Breast epithelium (tissue), 4 donors: ENCODE measurements around the gene SLC36A1. TPM values are rescaled to one million over a fixed set of nuclear protein-coding genes. Genes with fewer than 3 reads are reported as not detected.

Source experiments
- DNase-seq, 2 donors: peaks; one replicate each; pipeline ENCODE4 v3.0.0-alpha.2; 2019; ENCODE audit warnings: low spot score in 2 of 2
- H3K27ac ChIP-seq, 2 donors: fragments of 200-600 bp; sonication (generic) in 1 of 2; one replicate each; pipeline ENCODE4 v1.5.1; 2016 to 2019; ENCODE audit warnings: mild to moderate bottlenecking in 1 of 2
- H3K27me3 ChIP-seq, 2 donors: fragments of 200-600 bp; sonication (generic) in 1 of 2; one replicate each; pipeline versions ENCODE4 v1.5.1 to v1.6.0; 2017 to 2019; ENCODE audit warnings: control low read depth in 1 of 2, mild to moderate bottlenecking in 1 of 2
- H3K36me3 ChIP-seq: fragments of 200-600 bp; one replicate; pipeline ENCODE4 v1.5.1; 2019
- H3K4me1 ChIP-seq, 2 donors: fragments of 200-600 bp; sonication (generic); one replicate each; pipeline ENCODE4 v1.5.1; 2016 to 2019; ENCODE audit warnings: control low read depth in 1 of 2
- H3K4me3 ChIP-seq, 3 donors: fragments of 200-600 bp; sonication (generic); 1 replicate in 2 of 3; 2 replicates in 1 of 3; pipeline ENCODE4 v1.5.1; 2016 to 2019; ENCODE audit warnings: mild to moderate bottlenecking in 3 of 3, moderate library complexity in 2 of 3
- H3K9me3 ChIP-seq, 2 donors: fragments of 200-600 bp; sonication (generic) in 1 of 2; one replicate each; pipeline ENCODE4 v1.5.1; 2016 to 2019; ENCODE audit warnings: control low read depth in 1 of 2
- POLR2A ChIP-seq: fragments of 450-650 bp; IDR thresholded peaks from one replicate; pipeline ENCODE4 v1.6.1; 2016; ENCODE audit warnings: antibody characterized with exemption, mild to moderate bottlenecking, moderate library complexity
- POLR2AphosphoS5 ChIP-seq, 3 donors: sonication (generic); formaldehyde crosslinking; IDR thresholded peaks; one replicate each; pipeline ENCODE4 v1.6.1; 2017; ENCODE audit warnings: antibody characterized with exemption in 3 of 3
- intact Hi-C: fragments of 100-400 bp; cut with DNase I; formaldehyde crosslinking; loops from one replicate; pipeline ENCODE4 v1.15.1; 2023; ENCODE audit warnings: low total_unique reads
- total RNA-seq, 3 donors: library from RNA; depleted of rRNA; stranded (reverse); fragments of >200 nt; gene quantifications; one replicate each; pipeline ENCODE4 v1.1.0, GENCODE V29; 2016
- TF ChIP-seq, protein P1 (sequence below), 3 donors: fragments of 450-650 bp; IDR thresholded peaks; one replicate each; pipeline ENCODE4 v1.5.1; 2016 to 2017; ENCODE audit warnings: antibody characterized with exemption in 3 of 3, mild to moderate bottlenecking in 3 of 3, moderate library complexity in 3 of 3

SLC36A1 gene
- total RNA-seq, 3 donors from 2014 or later, result 10.8 to 14.1 (median 11.4) TPM

DNA sequence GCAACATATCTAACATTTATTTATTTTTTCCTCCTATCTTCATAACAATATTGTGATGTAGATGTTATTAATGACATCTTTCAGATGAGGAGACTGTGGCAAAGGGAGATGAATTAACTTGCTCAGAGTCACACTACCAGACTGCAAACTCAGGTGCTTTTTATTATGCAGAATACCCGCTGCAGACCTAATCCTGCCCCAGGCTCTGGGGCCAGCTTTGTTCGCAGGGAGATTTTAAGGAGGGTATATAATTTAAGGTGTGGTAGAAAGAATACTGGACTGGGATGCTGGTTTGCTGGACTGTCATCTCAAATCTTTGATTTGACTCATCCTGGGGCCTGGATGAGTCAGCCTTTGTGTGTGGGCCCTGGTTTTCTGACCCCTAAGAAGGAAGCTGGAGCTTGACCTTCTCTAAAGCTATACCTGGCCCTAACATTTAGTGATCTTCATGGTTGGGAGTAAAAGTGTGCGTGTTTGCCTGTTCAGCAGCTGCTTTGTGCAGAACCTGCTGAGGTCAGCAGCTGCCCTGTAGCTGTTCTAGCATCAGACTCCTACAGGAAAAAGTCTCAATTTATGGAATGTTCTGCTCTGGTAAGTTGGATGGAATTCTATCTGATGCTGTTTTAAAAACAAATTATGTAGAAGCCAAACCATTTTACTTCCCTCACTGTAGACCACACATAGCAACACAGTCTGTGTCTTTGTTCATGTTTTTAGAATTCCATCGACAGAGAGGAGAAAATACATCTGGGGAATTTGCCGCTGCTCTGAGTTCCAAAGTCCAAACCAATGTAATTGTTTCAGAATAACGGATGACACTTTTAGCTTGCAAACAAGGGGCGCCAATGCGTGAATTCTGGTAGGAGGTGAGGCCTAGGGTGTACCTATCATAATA, 4.5 kb downstream of the SLC36A1 start:
- Histone ChIP-seq H3K27ac (no peak overlapping the region), H3K9me3 (no peaks in the 10 kb centered on the region), H3K4me1 (no peaks in the 10 kb centered on the region), H3K27me3 (no peaks in the 10 kb centered on the region), H3K4me3 (no peak overlapping the region), H3K36me3 (no peaks in the 10 kb centered on the region)
- no peak for DNase-seq
- intact Hi-C loops, result no loop called here
- TF ChIP-seq POLR2AphosphoS5 (IDR thresholded peaks at IDR 0.05) (no peak), POLR2A (no peak)
- TF ChIP-seq, protein P1, sequence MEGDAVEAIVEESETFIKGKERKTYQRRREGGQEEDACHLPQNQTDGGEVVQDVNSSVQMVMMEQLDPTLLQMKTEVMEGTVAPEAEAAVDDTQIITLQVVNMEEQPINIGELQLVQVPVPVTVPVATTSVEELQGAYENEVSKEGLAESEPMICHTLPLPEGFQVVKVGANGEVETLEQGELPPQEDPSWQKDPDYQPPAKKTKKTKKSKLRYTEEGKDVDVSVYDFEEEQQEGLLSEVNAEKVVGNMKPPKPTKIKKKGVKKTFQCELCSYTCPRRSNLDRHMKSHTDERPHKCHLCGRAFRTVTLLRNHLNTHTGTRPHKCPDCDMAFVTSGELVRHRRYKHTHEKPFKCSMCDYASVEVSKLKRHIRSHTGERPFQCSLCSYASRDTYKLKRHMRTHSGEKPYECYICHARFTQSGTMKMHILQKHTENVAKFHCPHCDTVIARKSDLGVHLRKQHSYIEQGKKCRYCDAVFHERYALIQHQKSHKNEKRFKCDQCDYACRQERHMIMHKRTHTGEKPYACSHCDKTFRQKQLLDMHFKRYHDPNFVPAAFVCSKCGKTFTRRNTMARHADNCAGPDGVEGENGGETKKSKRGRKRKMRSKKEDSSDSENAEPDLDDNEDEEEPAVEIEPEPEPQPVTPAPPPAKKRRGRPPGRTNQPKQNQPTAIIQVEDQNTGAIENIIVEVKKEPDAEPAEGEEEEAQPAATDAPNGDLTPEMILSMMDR (IDR thresholded peaks at IDR 0.05), result no peak

DNA sequence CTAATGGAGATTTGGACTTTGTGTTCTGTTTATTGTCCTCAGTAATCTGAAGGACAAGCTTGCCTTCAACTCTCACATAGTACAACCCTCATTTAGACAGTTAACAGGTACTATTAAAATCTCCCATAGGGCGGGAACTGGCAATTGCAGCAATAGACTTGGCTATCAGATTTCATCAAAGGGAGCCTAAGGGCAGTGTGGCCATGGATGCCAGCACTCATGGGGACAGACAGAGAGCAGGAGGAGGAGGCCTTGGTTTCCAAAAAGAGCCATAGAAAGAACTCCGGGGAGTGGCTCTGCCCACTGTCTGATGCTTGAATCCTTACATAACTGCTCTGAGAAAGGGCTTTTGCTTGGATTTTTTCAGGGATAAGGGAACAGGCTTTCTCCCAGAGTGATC, 6.8 kb downstream of the SLC36A1 start:
- H3K9me3 ChIP-seq, result no peaks in the 10 kb centered on the region
- H3K4me1 ChIP-seq, result no peaks in the 10 kb centered on the region
- no peak overlapping the region for H3K4me3 ChIP-seq
- no peaks in the 10 kb centered on the region for H3K36me3 ChIP-seq
- H3K27ac ChIP-seq, result no peak overlapping the region
- intact Hi-C loops, result no loop called here
- no peak for DNase-seq
- TF ChIP-seq POLR2A (no peak), POLR2AphosphoS5 (IDR thresholded peaks at IDR 0.05) (no peak)
- TF ChIP-seq, protein P1 (IDR thresholded peaks at IDR 0.05), result no peak
- H3K27me3 ChIP-seq, result no peaks in the 10 kb centered on the region

DNA sequence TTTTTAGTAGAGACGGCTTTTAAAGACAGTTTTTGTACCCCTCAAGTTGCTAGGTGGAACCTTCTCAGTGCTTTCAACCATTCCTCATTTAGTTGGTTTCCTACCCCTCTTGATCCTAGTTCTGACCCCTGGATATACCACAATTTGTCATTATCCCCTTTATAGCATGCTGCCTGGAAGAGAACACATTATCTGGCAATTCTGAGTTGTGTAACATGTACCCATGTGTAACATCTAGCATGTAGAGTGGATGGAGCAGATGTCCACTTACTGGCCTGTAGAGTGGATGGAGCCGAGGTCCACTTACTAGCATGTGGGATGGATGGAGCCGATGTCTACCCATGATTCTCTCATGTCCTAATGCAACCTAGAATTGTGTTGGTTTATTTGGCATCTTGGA, 7.5 kb downstream of the SLC36A1 start:
- no peak overlapping the region for H3K4me3 ChIP-seq
- no peak for TF ChIP-seq POLR2A
- TF ChIP-seq, protein P1 (IDR thresholded peaks at IDR 0.05), result no peak
- TF ChIP-seq POLR2AphosphoS5 (IDR thresholded peaks at IDR 0.05), result no peak
- H3K36me3 ChIP-seq, result no peaks in the 10 kb centered on the region
- no peaks in the 10 kb centered on the region for H3K4me1 ChIP-seq
- intact Hi-C loops, result no loop called here
- no peak for DNase-seq
- H3K27ac ChIP-seq, result no peak overlapping the region
- H3K9me3 ChIP-seq, result no peaks in the 10 kb centered on the region
- no peaks in the 10 kb centered on the region for H3K27me3 ChIP-seq

DNA sequence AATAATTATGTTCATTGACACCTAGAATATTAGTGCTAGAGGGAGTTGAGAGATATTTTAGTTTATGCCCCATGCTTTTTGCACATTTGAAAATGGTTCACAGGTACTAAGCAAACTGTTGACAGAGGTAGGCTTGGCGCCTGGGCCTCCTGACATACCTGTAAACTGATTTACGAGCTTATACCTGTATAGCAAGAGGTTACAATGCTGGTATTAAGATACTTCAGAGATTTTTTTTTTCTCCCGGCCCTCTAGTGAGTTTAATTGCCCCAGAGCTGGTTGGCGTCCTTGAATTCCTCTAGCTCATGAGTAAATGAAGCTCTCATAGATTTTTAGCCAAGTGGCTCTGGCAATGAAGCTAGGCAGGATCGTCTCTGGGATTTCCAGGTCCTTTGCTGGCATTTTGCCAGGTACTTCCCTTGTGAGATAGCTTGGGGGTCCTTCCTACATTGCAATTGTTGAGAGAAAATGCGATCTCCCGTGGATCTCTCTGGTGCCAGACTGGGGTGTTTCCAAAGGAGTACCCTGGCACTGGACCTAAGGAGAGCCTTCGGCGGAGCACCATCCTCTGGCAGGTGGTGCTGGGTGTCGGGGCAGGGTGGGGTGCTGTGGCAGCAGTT, 9.0 kb downstream of the SLC36A1 start:
- H3K36me3 ChIP-seq, result no peaks in the 10 kb centered on the region
- no peaks in the 10 kb centered on the region for H3K27me3 ChIP-seq
- no peak overlapping the region for H3K4me3 ChIP-seq
- H3K27ac ChIP-seq, result peak overlapping the region in 1 of 2 donors; percentile 7
- no peaks in the 10 kb centered on the region for H3K9me3 ChIP-seq
- no peaks in the 10 kb centered on the region for H3K4me1 ChIP-seq
- TF ChIP-seq, protein P1 (IDR thresholded peaks at IDR 0.05), result no peak
- TF ChIP-seq POLR2AphosphoS5 (IDR thresholded peaks at IDR 0.05) (no peak), POLR2A (no peak)
- intact Hi-C loops, result no loop called here
- DNase-seq, result no peak

DNA sequence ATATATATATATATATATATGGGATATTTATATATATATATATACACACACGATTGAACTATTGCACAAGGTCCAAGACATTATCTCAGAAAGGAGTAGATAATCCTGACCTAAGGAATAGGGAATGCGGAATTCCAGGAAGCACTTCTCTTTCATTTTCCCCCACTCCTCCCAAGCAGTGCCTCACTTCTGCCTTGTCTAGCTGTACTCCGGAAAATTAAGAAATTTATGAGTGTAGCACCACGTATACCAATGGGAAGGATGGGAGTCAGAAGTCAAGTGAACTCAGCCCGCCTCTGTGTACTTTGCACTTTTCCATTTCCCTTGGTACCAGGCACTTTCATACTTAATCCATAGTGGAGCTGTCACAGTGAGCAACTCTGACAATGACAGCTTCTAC, 10.9 kb downstream of the SLC36A1 start:
- no peaks in the 10 kb centered on the region for H3K36me3 ChIP-seq
- no peak for TF ChIP-seq POLR2A
- TF ChIP-seq POLR2AphosphoS5 (IDR thresholded peaks at IDR 0.05), result no peak
- TF ChIP-seq, protein P1 (IDR thresholded peaks at IDR 0.05), result no peak
- H3K4me1 ChIP-seq, result no peaks in the 10 kb centered on the region
- no peaks in the 10 kb centered on the region for H3K27me3 ChIP-seq
- no peak overlapping the region for H3K4me3 ChIP-seq
- H3K27ac ChIP-seq, result no peak overlapping the region
- no peaks in the 10 kb centered on the region for H3K9me3 ChIP-seq
- intact Hi-C loops, result no loop called here
- no peak for DNase-seq
